ENCODE data around the gene DUSP8.
"Not testable (repeated sequence)": the region's sequence is repeated elsewhere in the genome, so short reads cannot be mapped to it uniquely, and the experiment has no call there.

DUSP8 gene

GRCh38 chr11:1584661-1585370 lies 12.7 kb upstream of the DUSP8 start, which contains the start of gene KRTAP5-1:
TSS of gene KRTAP5-1 (minus strand) at chr11:1585283. CDS start at chr11:1585249, 34 bp downstream.
- DNase-seq: not testable (repeated sequence)

GRCh38 chr11:1582909-1583308 lies 10.8 kb upstream of the DUSP8 start:
- DNase-seq: not testable (repeated sequence)

GRCh38 chr11:1581976-1582375 lies 9.9 kb upstream of the DUSP8 start:
- DNase-seq: no peak

GRCh38 chr11:1576825-1577224 lies 4.8 kb upstream of the DUSP8 start:
- no peak for DNase-seq

- not testable (repeated sequence) for DNase-seq
Observed at GRCh38 chr11:1575756-1576155, 3.7 kb upstream of the DUSP8 start.

- no peak for DNase-seq
Observed at GRCh38 chr11:1574933-1575242, 2.8 kb upstream of the DUSP8 start.

GRCh38 chr11:1574238-1574932 lies 2.3 kb upstream of the DUSP8 start:
- peak; percentile 36 for DNase-seq

GRCh38 chr11:1573903-1574237 lies 1.8 kb upstream of the DUSP8 start:
- no peak for DNase-seq

- DNase-seq: peak; percentile 39
Observed at GRCh38 chr11:1573077-1573902, 1.2 kb upstream of the DUSP8 start.

GRCh38 chr11:1571760-1572196 lies 293 bp downstream of the DUSP8 start:
- DNase-seq: no peak

- no peak for DNase-seq
Observed at GRCh38 chr11:1570896-1571759, 943 bp downstream of the DUSP8 start.

- DNase-seq: no peak
Observed at GRCh38 chr11:1570531-1570895, 1.6 kb downstream of the DUSP8 start.

GRCh38 chr11:1570001-1570453 lies 2.0 kb downstream of the DUSP8 start:
- DNase-seq: no peak

- no peak for DNase-seq
Observed at GRCh38 chr11:1569251-1569780, 2.8 kb downstream of the DUSP8 start.

GRCh38 chr11:1568441-1568911 lies 3.6 kb downstream of the DUSP8 start:
- no peak for DNase-seq

- no peak for DNase-seq
Observed at GRCh38 chr11:1567721-1568100, 4.4 kb downstream of the DUSP8 start.

- no peak for DNase-seq
Observed at GRCh38 chr11:1567052-1567720, 4.9 kb downstream of the DUSP8 start.

- no peak for DNase-seq
Observed at GRCh38 chr11:1566381-1567051, 5.6 kb downstream of the DUSP8 start.

GRCh38 chr11:1565904-1566247 lies 6.2 kb downstream of the DUSP8 start:
- no peak for DNase-seq

- DNase-seq: no peak
Observed at GRCh38 chr11:1565173-1565903, 6.7 kb downstream of the DUSP8 start.

Measured in midbrain (tissue), 1 donor.